Smooth muscle cell (in vitro differentiated cells): ENCODE results near the gene ATP4B. TPM values are rescaled to one million over a fixed set of nuclear protein-coding genes. Genes with fewer than 3 reads are reported as not detected.

Experiments
- DNase-seq: peaks from one replicate; lab custom pipeline; 2025; ENCODE audit not compliant: unreplicated experiment; lab: John Stamatoyannopoulos, UW
- H2AFZ ChIP-seq: fragments of 200-600 bp; sonication (generic); 2 replicates; pipeline ENCODE4 v1.6.0; 2016; ENCODE audit warnings: antibody characterized with exemption, low read depth, mild to moderate bottlenecking
- H3F3A ChIP-seq: fragments of 200-600 bp; sonication (generic); 2 replicates; pipeline ENCODE4 v1.6.0; 2017; ENCODE audit warnings: antibody characterized with exemption, low read depth
- H3K27ac ChIP-seq: fragments of 200-600 bp; sonication (generic); 2 replicates; pipeline ENCODE4 v1.5.1; 2016; ENCODE audit warnings: low read depth, mild to moderate bottlenecking
- H3K27me3 ChIP-seq: fragments of 200-600 bp; sonication (generic); 2 replicates; pipeline ENCODE4 v1.6.1; 2016; ENCODE audit warnings: low read depth, mild to moderate bottlenecking
- H3K36me3 ChIP-seq: fragments of 200-600 bp; sonication (generic); 2 replicates; pipeline ENCODE4 v1.5.1; 2016; ENCODE audit warnings: low read depth
- H3K4me1 ChIP-seq: fragments of 200-600 bp; sonication (generic); 2 replicates; pipeline ENCODE4 v1.5.1; 2016; ENCODE audit warnings: low read depth
- H3K4me2 ChIP-seq: fragments of 200-600 bp; sonication (generic); 2 replicates; pipeline ENCODE4 v1.6.0; 2016; ENCODE audit warnings: mild to moderate bottlenecking
- H3K4me3 ChIP-seq: fragments of 200-600 bp; sonication (generic); 2 replicates; pipeline ENCODE4 v1.5.1; 2016; ENCODE audit warnings: mild to moderate bottlenecking
- H3K79me2 ChIP-seq: fragments of 200-600 bp; sonication (generic); 2 replicates; pipeline ENCODE4 v1.6.0; 2016; ENCODE audit warnings: low read depth, mild to moderate bottlenecking
- H3K9ac ChIP-seq: fragments of 200-600 bp; sonication (generic); 2 replicates; pipeline ENCODE4 v1.6.0; 2016; ENCODE audit warnings: low read depth
- H3K9me3 ChIP-seq: fragments of 200-600 bp; sonication (generic); replicated peaks from 2 replicates; pipeline ENCODE4 v1.5.1; 2016; ENCODE audit warnings: low read depth
- H4K20me1 ChIP-seq: fragments of 200-600 bp; sonication (generic); 2 replicates; pipeline ENCODE4 v1.6.0; 2016; ENCODE audit warnings: low read depth
- WGBS: methylation state at CpG from one replicate; pipeline ENCODE4 v1.1.7; 2016; ENCODE audit warnings: low lambda C conversion rate; 5-methylcytosine and 5-hydroxymethylcytosine counted together
- polyA plus RNA-seq: library from polyadenylated mRNA; unstranded; fragments of >200 nt; fragmentation: Nextera tagmentation; extraction: Ambion mirVana; gene quantifications from 2 replicates; pipeline ENCODE4 v1.2.1, GENCODE V29; 2016
- total RNA-seq: library from RNA; depleted of rRNA; stranded (reverse); fragments of >200 nt; gene quantifications from 2 replicates; pipeline ENCODE4 v1.2.3, GENCODE V29; 2014
- TF ChIP-seq, protein P1 (sequence below): fragments of 200-600 bp; sonication (generic); IDR thresholded peaks from 2 replicates; pipeline ENCODE4 v1.5.1; 2017; ENCODE audit warnings: borderline replicate concordance, mild to moderate bottlenecking, antibody characterized with exemption; ENCODE audit not compliant: insufficient read depth, poor library complexity, severe bottlenecking

ATP4B gene
- total and polyA plus RNA-seq, 2 experiments from 2014 or later, result not detected

DNA sequence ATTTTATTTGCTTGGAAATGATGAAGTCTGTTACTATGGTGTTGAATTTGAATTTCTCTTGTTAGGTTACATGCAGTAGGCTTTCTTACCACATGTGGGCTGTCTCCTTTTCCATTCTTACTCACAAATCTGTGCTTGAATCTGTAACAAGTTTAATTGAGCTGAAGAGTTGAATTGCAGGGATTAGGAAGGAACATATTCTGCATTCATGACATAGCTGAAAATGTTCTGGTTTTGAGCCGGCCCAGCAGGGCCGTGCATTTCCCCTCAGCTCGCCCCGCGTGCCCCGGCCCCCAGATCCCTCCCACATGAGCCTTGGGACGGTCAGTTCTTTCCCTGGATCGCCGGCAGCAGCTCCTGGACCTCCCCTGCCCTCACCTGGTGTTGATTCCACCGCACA is 45.4 kb downstream of the ATP4B start:
- Histone ChIP-seq H2AFZ (no peak overlapping the region), H3K27me3 (no peaks in the 10 kb centered on the region), H3K36me3 (no peaks in the 10 kb centered on the region), H3K4me1 (peaks cover 10% of the 10 kb centered on the region), H3K4me3 (no peak overlapping the region), H3K79me2 (peaks cover 31% of the 10 kb centered on the region), H4K20me1 (peaks cover 92% of the 10 kb centered on the region), H3K9ac (no peak overlapping the region), H3K27ac (no peak overlapping the region), H3K4me2 (no peak overlapping the region), H3F3A (no peaks in the 10 kb centered on the region), H3K9me3 (no peaks in the 10 kb centered on the region)
- DNase-seq, result no peak
- 78% methylated on average over 10 of the region's 10 CpGs for WGBS
- TF ChIP-seq, protein P1, sequence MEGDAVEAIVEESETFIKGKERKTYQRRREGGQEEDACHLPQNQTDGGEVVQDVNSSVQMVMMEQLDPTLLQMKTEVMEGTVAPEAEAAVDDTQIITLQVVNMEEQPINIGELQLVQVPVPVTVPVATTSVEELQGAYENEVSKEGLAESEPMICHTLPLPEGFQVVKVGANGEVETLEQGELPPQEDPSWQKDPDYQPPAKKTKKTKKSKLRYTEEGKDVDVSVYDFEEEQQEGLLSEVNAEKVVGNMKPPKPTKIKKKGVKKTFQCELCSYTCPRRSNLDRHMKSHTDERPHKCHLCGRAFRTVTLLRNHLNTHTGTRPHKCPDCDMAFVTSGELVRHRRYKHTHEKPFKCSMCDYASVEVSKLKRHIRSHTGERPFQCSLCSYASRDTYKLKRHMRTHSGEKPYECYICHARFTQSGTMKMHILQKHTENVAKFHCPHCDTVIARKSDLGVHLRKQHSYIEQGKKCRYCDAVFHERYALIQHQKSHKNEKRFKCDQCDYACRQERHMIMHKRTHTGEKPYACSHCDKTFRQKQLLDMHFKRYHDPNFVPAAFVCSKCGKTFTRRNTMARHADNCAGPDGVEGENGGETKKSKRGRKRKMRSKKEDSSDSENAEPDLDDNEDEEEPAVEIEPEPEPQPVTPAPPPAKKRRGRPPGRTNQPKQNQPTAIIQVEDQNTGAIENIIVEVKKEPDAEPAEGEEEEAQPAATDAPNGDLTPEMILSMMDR, result no peak

DNA sequence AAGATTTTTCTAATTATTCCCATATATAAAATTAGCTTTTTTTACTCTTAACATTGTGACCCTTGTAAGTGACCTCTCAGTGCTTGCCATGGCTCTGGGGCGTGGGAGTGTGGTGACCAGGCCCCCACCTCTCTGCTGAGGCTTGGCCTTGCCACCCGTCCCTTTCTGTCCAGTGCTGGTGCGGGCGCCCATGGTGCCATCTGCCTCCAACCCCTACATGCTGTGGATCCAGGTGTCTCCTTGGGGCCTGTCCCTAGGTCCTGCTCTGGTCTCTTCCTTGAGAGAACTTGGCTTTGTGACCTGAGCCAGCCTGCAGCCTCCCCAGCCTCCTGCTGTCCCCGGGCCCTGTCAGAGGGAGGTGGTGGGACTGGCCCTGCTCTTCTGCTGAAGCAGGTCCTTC is 46.0 kb downstream of the ATP4B start:
- no peak overlapping the region for H3K27ac ChIP-seq
- peaks cover 90% of the 10 kb centered on the region for H4K20me1 ChIP-seq
- DNase-seq, result no peak
- H3K36me3 ChIP-seq, result no peaks in the 10 kb centered on the region
- H3K4me1 ChIP-seq, result peaks cover 9% of the 10 kb centered on the region
- no peak overlapping the region for H3K9ac ChIP-seq
- 95% methylated on average over 5 of the region's 5 CpGs for WGBS
- no peaks in the 10 kb centered on the region for H3F3A ChIP-seq
- peaks cover 35% of the 10 kb centered on the region for H3K79me2 ChIP-seq
- H3K4me3 ChIP-seq, result no peak overlapping the region
- H3K27me3 ChIP-seq, result no peaks in the 10 kb centered on the region
- no peak overlapping the region for H2AFZ ChIP-seq
- no peaks in the 10 kb centered on the region for H3K9me3 ChIP-seq
- TF ChIP-seq, protein P1, result no peak
- no peak overlapping the region for H3K4me2 ChIP-seq

DNA sequence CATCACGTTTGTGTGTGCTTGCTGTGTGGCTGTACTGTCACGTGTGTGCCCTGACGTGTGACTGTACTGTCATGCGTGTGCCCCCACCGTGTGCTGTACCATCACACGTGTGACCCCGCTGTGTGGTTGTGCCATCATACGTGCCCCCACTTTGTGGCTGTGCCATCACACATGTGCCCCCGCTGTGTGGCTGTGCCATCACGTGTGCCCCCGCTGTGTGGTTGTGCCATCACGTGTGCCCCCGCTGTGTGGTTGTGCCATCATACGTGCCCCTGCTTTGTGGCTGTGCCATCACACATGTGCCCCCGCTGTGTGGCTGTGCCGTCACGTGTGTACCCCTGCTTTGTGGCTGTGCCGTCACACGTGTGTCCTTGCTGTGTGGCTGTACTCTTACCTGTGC is 47.7 kb downstream of the ATP4B start:
- Histone ChIP-seq H3K4me3 (no peak overlapping the region), H4K20me1 (peaks cover 76% of the 10 kb centered on the region), H3K4me1 (no peaks in the 10 kb centered on the region), H3K27ac (no peak overlapping the region), H3F3A (no peaks in the 10 kb centered on the region), H2AFZ (no peak overlapping the region), H3K4me2 (no peak overlapping the region), H3K79me2 (peaks cover 36% of the 10 kb centered on the region), H3K9ac (no peak overlapping the region), H3K9me3 (no peaks in the 10 kb centered on the region), H3K36me3 (no peaks in the 10 kb centered on the region), H3K27me3 (no peaks in the 10 kb centered on the region)
- TF ChIP-seq, protein P1, result no peak
- WGBS, result over 99% methylated on average over 19 of the region's 19 CpGs
- no peak for DNase-seq

DNA sequence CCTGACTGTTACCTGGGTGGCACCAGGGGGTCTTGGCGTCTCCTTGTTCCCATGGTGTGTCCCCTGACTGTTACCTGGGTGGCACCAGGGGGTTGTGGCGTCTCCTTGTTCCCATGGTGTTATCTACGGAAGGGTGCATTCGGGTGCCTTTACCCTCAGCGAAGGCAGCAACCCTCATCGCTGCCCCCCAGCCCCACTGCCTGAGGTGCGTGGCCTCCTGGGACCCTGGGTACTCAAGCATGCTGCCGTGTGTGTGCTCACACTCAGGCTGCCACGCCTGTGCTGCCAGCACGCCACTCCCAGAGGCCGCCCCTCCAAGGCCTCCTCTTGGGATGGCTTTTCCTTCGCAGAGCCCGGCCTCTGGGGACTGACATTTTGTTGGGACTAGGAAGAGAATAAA is 48.4 kb downstream of the ATP4B start:
- WGBS, result 97% methylated on average over 13 of the region's 13 CpGs
- TF ChIP-seq, protein P1, result no peak
- no peaks in the 10 kb centered on the region for H3K9me3 ChIP-seq

More for the DNA sequence above, 48.4 kb downstream of the ATP4B start:
- Histone ChIP-seq H3K27ac (no peak overlapping the region), H4K20me1 (peaks cover 76% of the 10 kb centered on the region), H3K4me2 (no peak overlapping the region), H2AFZ (no peak overlapping the region), H3F3A (no peaks in the 10 kb centered on the region), H3K4me1 (no peaks in the 10 kb centered on the region), H3K4me3 (no peak overlapping the region), H3K9ac (no peak overlapping the region), H3K79me2 (peaks cover 36% of the 10 kb centered on the region), H3K36me3 (no peaks in the 10 kb centered on the region), H3K27me3 (no peaks in the 10 kb centered on the region)
- DNase-seq, result no peak
